ENCODE measurements around the gene EIF4G3.
"Not testable (repeated sequence)": the region's sequence is repeated elsewhere in the genome, so short reads cannot be mapped to it uniquely, and the experiment has no call there.

Gene EIF4G3

DNA sequence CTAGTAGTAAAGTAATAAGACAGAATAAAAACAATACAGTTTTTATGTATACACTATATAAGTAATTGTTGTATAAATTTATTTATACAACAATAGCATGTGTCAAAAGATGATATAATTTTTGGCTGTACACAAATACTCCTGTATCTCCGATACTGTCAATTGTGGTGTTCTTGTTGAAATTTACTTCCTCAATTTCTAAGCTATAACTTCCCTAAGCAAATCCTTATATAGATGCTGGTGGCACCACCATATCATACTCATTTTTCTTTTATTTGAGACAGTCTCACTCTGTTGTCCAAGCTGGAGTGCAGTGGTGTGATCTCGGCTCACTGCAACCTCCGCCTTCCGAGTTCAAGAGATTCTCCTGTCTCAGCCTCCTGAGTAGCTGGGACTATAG lies 248.6 kb downstream of the EIF4G3 start:
- DNase-seq, result no peak

DNA sequence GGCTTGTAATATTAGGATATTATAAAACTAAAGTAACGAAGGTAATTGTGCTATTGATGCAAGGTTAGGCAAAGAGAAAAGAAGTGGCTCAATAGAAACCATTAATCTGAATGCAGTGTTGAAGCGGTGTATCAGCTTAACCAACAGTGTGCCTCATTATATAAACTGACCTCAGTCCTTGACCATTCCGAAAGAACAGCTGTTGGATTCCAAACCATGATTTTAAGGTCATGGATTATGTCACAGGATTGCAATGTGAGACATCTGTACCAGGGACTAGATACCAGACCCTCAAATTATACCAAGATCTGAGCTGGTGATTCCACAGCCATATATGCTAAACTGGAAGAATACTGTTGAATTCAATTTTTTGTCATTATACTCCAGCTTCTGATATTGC lies 255.4 kb downstream of the EIF4G3 start:
- no peak for DNase-seq

DNA sequence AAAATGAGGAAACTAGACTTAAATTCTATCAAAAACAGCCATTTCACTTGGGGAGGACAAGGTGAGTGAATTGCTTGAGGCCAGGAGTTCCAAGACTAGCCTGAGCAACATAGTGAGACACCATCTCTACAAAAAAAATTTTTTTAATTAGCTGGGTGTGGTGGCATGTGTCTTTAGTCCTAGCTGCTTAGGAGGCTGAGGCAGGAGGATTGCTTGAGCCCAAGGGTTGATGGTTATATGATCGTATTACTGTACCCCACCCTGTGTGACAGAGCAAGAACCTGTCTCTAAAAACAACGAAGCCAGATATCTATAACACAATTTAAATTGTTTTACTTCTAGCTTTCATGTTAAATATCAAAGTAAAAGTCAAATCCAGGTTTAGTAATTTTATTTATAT lies 263.5 kb downstream of the EIF4G3 start:
- DNase-seq, result no peak

DNA sequence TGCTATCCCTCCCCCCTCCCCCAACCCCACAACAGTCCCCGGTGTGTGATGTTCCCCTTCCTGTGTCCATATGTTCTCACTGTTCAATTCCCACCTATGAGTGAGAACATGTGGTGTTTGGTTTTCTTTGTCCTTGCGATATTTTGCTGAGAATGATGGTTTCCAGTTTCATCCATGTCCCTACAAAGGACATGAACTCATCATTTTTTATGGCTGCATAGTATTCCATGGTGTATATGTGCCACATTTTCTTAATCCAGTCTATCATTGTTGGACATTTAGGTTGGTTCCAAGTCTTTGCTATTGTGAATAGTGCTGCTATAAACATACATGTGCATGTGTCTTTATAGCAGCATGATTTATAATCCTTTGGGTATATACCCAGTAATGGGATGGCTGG lies 269.2 kb downstream of the EIF4G3 start:
- not testable (repeated sequence) for DNase-seq

DNA sequence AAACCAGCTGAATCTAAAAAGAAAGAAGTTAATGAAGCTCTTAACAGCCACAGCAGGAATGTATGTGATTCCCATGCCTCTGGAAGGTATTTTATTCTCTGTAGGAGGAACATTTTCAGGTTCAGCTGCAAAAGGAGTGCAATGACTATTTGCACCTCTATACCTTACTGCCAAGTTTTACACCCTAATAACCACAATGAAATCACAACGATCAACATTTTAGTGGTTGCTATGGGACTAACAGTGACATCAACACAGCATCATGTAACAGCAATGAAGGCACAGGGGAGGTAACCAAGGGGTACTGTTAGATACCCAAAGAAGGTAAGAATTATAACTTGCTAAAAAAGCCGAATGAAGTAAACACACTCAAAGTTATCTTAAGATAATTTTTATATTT lies 273.3 kb downstream of the EIF4G3 start:
- no peak for DNase-seq

DNA sequence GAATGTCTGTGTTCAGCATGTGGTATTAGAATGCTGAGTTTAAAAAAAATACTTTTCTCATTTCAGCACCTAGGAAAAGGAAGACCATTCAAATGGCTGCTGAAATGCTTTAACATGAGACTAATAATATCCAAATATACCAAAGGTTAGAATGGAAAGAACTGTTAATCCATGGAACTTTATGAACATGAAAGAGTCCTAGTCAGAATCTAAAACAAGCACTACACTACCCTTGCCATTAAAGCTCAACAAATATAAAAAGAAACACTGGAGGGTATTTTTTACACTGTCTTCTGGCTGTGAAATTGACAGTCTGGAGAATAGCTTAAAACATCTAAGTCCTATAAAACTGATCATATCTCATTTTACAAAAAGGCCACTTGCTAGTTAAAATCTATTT lies 276.6 kb downstream of the EIF4G3 start:
- no peak for DNase-seq

DNA sequence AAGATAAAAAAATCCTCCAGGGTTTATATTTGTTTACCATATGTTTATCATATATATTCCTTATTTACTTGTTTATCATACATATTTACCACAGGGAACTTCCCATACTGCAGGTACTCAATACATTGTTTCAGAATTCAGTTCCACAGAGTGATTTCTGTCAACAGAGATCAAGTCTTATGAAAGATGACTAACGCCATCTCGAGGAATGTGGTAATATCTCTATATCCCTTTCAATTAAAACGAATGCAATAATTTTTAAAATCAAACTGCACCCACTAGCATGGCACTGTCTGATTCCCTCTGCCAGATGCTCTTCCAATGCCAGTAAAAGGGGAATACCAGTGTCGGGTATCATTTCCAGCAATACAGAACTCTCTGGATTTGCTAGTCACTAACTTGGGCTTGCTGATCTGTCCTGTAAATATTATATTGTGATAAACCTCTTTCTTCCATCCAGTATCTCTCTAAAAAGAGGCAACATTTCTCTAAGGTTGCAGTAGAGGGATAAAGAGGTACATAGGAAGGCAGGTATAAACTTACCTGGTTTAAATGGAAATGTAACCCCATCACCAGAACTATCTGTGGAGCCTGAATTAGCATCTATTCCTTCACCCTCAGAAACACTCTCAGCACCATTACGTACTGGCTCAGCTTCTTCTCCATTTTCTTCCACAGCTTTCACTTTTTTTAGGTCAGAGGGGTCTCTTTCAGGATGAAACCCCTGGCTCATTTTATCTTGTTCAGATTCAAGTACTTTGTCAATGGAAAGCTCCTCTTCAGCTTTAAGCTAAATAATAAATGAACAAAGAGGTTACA lies 277.3 kb downstream of the EIF4G3 start:
- DNase-seq, result no peak

DNA sequence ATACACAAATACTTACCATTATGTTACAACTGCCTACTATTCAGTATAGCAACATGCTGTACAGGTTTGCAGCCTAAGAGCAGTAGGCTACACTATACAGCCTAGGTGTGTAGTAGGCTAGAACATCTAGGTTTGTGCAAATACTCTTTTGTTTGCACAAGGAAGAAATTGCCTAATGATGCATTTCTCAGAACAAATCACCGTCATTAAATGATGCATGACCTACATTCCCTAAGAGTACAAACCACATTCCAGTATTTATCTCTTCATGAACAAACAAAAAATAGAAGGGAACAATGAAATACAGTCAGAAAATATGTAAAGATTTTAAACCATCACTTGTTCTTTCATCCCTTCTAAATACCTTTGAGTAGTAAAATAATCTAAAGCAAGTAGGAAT lies 279.9 kb downstream of the EIF4G3 start:
- no peak for DNase-seq

DNA sequence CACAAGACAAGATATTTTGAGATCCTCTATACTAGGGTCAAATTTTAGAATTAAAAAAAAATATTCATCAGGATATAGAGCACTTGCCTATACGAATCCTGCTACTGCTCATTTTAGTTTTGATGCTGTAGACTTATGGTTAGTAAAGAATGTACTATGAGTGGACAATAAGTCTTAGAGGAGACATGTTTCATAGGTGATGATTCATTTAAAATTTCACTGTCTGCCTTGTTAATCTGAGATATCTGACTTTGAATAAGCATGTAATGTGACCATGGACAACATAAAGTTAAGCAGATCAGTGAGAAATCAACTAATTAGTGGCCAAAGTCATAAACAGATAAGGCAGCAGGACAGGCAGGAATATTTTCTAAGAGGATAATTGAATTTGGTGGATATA lies 282.8 kb downstream of the EIF4G3 start:
- no peak for DNase-seq

DNA sequence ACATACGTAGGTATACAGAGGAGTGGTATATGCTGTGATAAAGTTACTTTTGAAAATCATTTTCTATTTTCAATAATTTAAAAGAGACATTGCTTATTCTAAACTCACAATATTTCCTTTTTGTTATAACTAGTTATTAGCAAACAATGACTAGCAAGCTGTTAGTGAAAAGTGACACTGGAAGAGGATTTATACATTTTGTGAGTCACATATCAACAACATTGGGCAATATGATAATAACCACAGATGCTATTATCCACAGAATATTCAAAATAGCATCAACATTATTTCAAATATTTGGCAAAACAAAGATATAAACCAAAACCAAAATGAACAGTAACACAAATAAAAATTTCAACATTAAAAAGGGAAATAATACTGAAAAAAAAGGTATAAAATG lies 285.6 kb downstream of the EIF4G3 start:
- DNase-seq, result no peak

DNA sequence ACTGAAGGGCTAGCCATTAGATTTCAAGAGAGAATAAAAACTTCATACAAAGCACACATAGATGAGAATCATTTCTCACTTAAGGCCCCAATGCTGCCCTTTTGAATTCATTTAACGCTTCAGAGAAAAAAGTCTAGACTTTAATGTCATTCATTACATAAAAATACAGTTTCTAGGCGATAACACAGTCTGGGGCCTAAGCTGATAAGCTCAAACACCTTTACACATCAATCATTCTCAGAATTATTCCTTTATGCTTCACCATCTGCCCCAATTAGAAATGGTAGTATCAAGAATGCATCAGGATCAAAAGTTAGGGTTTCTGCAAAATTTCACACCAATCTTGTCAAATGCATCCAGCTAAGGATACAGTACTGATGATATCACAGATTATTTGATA lies 289.5 kb downstream of the EIF4G3 start:
- DNase-seq, result no peak

DNA sequence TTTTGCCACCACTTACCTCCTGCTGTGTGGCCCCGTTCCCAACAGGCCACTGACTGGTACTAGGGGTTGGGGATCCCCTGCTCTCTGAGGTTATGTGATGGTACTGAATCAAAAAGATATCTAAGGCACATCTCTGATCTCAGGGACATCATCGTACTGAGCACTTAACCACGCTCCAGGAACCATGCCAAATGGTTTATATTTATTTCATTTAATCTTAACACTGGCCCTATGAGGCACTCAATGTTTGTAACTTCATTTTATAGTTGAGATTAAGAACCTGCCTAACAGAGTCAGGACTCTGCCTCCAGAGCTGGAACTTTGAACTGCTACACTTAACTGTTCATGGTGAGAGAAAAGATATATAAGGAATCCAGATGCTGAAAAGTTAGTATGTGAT lies 291.6 kb downstream of the EIF4G3 start:
- DNase-seq, result no peak

DNA sequence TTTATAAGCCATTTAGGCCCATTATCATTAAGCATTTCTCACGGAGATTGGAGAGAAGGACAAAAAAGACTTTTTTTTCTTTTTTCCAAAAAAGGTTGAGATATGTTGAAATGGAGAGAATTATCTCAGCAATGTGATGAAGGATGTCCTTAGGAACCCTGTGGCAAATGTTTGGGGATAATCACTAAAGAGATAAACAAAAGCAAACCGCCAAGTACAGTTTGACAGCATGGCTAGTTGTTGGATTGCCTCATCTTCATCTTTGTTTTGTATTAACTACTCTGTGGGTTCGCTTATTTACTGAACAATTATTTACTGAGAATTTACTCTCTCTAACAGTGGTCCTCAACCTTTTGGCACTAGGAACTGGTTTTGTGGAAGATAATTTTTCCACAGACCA lies 292.2 kb downstream of the EIF4G3 start:
- DNase-seq, result no peak

DNA sequence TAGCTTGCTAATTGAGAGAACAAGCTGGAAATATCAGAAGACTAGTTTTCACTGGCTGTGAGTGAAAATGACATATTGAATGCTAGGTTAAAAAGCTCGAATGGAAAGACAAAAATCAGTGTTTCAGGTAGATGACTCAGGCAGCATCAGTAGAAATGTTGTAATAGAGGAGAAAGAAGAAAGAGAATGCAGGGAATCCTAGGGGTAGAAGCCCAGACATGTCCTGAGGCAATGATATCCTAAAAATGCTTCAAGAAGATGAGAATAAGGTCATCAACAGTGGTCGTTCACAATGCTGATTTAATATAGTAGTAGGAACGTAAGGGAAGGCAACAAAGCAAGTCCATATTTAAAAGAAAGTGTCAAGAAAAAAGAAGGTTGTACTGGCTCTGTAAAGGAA lies 292.9 kb downstream of the EIF4G3 start:
- no peak for DNase-seq

DNA sequence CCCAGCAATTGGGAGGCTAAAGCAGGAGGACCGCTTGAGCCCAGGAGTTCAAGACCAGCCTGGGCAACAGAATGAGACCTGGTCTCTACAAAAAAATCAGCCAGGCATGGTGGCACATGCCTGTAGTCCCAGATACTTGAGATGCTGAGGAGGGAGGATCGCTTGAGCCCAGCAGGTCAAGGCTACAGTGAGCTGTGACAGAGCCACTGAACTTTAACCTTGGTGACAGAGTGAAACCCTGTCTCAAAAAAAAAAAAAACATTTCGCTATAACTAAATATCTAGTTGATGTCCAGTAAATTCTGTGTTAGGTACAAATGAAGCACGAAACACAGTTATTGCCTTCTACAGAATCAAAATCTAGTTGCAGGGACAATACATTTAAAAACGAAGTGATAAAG lies 293.9 kb downstream of the EIF4G3 start:
- DNase-seq, result no peak

DNA sequence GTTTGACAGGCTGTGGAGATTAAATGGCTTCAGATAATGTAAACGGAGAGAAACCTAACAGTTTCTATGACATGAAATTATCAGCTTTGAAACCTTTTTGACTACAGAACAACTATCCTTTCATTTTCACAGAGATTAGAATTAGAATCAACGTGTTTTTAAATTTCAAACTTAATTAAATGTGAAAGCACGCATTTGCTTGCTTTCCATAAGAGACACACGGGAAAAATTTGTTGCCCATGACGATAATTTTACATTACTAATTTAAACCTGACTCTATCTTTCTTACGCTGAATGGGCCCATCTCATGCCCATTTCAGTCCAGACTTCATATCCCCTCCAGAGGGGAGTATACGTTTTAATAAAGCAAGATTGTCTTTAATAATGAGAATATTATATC lies 297.9 kb downstream of the EIF4G3 start:
- no peak for DNase-seq

DNA sequence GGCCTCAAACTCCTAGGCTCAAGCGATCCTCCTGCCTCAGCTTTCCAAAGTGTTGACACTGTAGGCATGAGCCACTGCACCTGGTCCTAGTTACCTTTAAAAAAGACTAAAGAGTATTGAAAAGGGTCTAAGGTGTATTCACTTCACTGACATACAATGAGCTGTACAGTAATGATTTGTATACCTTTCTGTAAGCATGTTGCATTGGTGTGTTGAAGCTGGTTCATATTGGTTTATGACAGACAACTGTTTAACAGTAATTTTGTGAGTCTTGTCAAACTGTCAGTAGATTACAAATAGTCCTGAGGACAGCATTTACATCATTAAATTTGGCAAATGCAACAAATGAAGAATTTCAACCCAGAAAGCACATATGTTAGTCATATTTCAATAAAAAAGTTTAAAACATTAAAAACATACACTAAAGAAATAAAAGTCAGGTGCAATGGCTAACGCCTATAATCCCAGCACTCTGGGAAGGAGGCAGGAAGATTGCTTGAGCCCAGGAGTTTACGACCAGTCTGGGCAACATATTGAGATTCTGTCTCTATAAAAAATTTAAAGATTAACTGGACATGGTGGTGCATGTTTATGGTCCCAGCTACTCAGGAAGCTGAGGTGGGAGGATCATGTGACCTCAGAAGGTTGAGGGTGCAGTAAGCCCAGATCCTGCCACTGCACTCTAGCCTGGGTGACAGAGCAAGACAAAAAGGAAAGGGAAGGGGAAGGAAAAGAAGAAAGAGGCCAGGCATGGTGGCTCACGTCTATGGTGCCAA lies 301.3 kb downstream of the EIF4G3 start:
- no peak for DNase-seq

DNA sequence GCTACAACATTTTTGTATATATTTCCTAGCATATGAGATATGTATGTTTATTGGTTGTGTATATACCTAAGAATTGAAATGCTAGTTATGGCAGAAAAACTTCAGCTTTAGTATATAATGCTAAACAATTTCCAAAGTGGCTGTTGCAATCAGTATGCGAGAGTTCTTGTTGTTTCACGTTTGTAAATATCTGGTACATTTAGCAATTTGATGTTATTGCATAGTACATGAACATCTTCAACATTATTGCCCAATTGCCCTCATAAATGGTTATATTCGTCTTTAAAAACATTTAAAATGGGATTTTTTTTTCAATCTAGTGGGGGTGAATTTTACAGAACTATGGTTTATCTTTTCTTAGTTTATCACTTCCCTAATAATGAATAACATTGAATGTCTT lies 303.4 kb downstream of the EIF4G3 start:
- no peak for DNase-seq

DNA sequence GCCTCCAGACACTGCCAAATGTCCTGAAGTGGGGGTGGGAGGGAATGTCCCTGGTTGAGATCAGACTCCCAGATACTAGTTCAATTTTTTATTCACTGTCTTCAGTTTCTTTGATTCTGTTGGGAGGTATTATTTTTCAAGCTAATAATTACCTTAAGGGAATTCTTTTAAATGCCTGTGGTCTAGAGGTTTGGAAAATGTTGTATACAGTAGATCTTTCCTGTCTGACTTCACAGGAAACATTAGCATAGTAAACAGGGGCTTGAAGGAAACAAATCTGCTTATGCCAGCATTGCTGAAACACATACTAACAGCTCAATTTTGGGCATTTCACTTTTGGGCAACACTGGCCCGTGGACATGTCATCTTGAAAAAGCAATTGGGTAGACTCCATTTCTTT lies 305.3 kb downstream of the EIF4G3 start:
- DNase-seq, result no peak

DNA sequence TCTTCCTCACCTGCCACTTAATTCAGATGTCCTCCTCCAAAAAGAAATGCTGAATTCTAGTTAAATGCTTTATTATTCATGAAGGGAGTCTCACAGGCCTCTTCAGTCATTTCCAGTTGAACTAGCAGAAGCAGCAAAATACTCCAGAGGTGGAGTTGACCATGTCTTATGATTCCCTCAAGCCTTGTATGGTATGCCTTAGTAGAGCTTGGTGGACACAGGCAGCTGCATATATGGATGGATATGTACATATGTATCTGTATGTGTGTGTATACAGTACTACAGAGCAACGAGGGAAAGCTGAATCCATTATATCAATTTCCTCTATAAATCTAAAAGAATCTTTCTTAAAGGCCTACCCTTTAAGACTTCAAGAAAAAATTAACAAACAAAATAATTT lies 306.0 kb downstream of the EIF4G3 start:
- no peak for DNase-seq

DNA sequence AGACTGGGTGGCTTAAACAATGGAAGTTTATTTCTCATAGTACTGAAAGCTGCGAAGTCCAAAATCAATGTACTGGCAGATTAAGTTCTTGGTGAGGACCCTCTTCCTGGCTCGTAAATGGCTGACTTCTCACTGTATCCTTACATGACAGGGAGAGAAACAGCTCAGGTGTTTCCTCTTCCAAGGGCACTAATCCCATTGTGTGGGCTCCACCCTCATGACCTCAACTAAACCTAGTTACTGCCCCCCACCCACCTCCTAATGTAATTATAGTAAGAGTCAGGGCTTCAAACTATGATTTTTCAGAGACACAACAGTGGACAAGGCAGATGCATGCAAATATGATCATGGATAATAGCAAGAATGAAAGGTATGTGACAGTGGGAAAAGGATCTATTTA lies 308.4 kb downstream of the EIF4G3 start:
- DNase-seq, result no peak

DNA sequence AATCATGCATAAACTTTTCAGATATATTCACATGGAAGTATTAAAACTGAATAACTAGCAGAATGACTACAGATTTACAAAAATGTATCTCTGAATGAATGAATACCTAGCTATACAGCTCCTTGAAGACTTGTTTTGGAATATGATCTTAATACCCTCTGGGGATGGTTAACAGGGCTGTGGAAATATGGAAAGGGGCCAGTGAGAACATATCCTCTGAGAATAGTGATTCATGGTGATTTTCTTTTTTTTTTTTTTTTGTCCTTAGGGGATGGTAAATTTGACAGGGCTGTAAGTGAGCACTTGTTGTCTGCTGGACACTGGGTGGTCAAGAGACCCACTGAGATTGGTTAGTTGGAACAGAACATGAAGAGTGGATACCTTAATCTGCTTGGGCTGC lies 308.9 kb downstream of the EIF4G3 start:
- no peak for DNase-seq

DNA sequence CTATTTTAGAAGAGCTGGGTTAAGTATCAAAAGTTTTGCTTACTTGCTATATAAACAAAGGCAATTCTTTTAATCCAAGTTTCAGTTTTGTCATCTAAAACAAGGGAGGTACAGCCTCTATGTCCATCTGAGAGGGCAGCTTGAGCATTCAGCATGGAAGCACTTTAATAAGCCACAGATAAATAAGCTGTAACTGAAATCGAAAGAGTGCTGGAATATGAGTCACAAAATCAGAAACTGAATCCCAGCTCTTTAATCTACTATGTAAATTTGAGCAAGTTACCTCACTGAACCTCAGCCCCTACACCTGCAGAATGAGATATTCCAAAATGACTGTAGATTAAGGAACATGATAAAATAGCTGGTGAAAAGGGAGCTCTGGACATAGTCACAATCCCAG lies 309.6 kb downstream of the EIF4G3 start:
- DNase-seq, result no peak

DNA sequence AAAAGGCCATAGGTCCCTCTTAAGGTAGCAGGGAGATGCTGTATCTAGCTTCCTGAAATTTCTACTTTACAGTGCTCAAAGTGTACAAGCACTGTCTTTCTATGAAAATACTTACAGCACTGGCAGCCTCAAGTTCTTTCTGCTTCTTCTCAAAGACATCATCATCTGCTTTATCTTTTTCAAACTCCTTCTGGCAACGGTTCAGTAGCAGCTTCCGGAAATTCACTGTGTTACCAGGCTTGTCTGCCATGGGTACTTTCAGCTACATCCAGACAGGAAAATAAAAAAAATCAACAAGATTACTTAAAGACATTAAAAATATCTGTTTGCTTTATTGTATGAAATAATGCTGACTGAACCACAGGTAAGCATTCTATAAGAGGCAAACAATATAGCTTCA lies 311.7 kb downstream of the EIF4G3 start:
- no peak for DNase-seq

DNA sequence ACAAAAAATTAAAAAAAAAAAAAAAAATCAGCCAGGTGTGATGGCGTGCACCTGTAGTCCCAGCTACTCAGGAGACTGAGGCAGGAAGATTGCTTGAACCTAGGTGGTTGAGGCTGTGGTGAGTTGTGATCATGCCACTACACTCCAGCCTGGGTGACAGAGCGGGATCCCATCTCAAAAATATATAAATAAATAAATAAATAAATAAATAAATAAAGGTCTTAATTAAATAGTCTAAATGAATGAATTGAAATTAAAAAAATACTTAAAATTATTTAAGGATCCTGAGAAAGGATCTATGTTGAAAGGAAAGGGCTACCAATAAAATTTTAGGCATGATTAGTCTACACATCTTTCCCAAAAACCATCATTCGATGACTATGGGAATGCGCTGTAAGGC lies 322.2 kb downstream of the EIF4G3 start:
- no peak for DNase-seq

All from DMS 273 treated with DMSO at 0.1 percent for 48 hours (cell line).